ENCODE data around the gene CWC27.

Gene CWC27

DNA sequence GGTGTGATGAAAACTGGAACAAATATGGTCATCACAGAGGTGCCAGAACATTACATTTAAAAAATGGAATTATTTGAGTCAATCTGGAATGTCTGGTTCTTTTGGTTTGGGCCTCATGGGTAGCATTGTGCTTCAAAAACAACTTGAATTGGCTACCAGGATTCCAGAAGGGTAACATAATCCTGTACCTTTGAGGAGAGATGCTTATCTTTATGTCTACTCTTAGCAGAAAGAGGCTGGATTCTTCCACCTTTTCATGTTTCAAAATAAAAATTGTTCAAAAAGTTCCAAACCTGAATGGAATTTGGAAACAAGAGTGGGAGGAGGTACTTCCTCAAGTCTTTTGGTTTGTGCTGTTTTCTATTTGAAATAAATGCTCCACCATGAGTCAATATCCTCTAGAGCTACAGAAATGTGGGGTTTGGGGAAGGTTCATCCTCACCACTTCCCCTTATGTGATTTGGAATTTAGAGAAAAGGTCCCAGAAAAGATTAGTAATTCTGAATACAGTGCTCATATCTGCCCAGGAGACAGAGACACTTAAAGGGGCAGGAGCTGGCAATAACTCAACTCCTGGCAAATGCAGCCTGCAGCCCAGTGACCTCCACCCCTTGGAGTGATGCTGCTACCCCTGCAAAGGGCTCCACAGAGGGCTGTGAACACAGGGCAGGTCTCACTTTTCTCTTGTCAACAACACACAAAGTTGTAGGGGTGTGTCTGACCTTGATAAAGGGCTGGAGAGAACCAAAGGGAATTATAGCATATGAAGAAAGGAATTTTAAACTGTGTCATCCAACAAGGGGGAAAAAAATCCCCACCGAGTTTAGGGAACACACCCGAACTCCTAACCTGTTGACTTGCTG, 272.8 kb downstream of the CWC27 start:
- Histone ChIP-seq H3K4me1 (ENCODE audit: insufficient read depth, low read length) (peaks cover 6% of the 10 kb centered on the region), H3K4me3 (ENCODE audit: low read depth in 1 of 2, low read length in 2 of 2) (no peak overlapping the region), H3K79me2 (ENCODE audit: insufficient read depth, low read length) (no peaks in the 10 kb centered on the region), H3K36me3 (ENCODE audit: insufficient read depth, low read length) (no peaks in the 10 kb centered on the region), H2AFZ (ENCODE audit: low read depth, low read length) (no peak overlapping the region), H3K9ac (ENCODE audit: low read depth, low read length) (no peak overlapping the region), H3K4me2 (ENCODE audit: insufficient read depth, low read length) (no peak overlapping the region), H3K27me3 (ENCODE audit: insufficient read depth, low read length, poor library complexity) (no peaks in the 10 kb centered on the region), H3K27ac (ENCODE audit: low read length) (no peak overlapping the region), H4K20me1 (ENCODE audit: insufficient read depth, low read length) (no peaks in the 10 kb centered on the region), H3K9me3 (ENCODE audit: insufficient read depth, low read length, severe bottlenecking) (no peaks in the 10 kb centered on the region)
- DNase-seq: no peak
- TF ChIP-seq, protein P1, sequence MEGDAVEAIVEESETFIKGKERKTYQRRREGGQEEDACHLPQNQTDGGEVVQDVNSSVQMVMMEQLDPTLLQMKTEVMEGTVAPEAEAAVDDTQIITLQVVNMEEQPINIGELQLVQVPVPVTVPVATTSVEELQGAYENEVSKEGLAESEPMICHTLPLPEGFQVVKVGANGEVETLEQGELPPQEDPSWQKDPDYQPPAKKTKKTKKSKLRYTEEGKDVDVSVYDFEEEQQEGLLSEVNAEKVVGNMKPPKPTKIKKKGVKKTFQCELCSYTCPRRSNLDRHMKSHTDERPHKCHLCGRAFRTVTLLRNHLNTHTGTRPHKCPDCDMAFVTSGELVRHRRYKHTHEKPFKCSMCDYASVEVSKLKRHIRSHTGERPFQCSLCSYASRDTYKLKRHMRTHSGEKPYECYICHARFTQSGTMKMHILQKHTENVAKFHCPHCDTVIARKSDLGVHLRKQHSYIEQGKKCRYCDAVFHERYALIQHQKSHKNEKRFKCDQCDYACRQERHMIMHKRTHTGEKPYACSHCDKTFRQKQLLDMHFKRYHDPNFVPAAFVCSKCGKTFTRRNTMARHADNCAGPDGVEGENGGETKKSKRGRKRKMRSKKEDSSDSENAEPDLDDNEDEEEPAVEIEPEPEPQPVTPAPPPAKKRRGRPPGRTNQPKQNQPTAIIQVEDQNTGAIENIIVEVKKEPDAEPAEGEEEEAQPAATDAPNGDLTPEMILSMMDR (IDR thresholded peaks at IDR 0.05; ENCODE audit: borderline replicate concordance, extremely low read depth, low read length, poor library complexity, severe bottlenecking): no peak
- TF ChIP-seq EZH2 (IDR thresholded peaks at IDR 0.05; ENCODE audit: borderline replicate concordance, low read depth, low read length, severe bottlenecking): no peak
- no peak for ATAC-seq (ENCODE audit: insufficient read depth, low read depth)

DNA sequence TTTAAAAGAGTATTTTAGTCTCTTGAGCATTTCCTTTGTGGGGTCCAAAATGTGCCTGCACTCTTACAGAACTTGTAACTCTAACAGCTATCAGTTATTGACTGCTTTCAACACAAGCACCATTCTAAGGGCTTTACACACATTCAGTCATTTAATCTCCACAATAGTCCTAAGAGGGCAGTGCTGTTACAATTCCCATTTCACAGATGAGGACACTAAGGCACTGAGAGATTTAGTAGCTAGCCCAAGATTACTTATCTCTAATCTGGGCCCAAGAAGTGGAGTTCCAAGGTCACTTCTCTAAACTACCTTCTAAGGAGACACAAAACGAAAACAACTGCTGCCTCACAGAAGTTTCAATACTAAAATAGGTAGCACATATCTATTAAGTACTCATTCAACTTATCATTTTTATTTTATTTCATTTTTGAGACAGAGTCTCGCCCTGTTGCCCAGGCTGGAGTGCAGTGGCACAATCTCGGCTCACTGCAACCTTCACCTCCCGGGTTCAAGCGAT, 275.2 kb downstream of the CWC27 start:
- Histone ChIP-seq H3K9ac (ENCODE audit: low read depth, low read length) (no peak overlapping the region), H3K27ac (ENCODE audit: low read length) (no peak overlapping the region), H2AFZ (ENCODE audit: low read depth, low read length) (no peak overlapping the region), H3K79me2 (ENCODE audit: insufficient read depth, low read length) (no peaks in the 10 kb centered on the region), H3K4me1 (ENCODE audit: insufficient read depth, low read length) (no peaks in the 10 kb centered on the region), H3K4me3 (ENCODE audit: low read depth in 1 of 2, low read length in 2 of 2) (no peak overlapping the region), H3K4me2 (ENCODE audit: insufficient read depth, low read length) (no peak overlapping the region), H3K36me3 (ENCODE audit: insufficient read depth, low read length) (no peaks in the 10 kb centered on the region), H3K9me3 (ENCODE audit: insufficient read depth, low read length, severe bottlenecking) (no peaks in the 10 kb centered on the region), H4K20me1 (ENCODE audit: insufficient read depth, low read length) (no peaks in the 10 kb centered on the region), H3K27me3 (ENCODE audit: insufficient read depth, low read length, poor library complexity) (no peaks in the 10 kb centered on the region)
- DNase-seq (no peak), ATAC-seq (ENCODE audit: insufficient read depth, low read depth) (no peak)
- no peak for TF ChIP-seq EZH2 (IDR thresholded peaks at IDR 0.05; ENCODE audit: borderline replicate concordance, low read depth, low read length, severe bottlenecking)
- TF ChIP-seq, protein P1 (IDR thresholded peaks at IDR 0.05; ENCODE audit: borderline replicate concordance, extremely low read depth, low read length, poor library complexity, severe bottlenecking): no peak

DNA sequence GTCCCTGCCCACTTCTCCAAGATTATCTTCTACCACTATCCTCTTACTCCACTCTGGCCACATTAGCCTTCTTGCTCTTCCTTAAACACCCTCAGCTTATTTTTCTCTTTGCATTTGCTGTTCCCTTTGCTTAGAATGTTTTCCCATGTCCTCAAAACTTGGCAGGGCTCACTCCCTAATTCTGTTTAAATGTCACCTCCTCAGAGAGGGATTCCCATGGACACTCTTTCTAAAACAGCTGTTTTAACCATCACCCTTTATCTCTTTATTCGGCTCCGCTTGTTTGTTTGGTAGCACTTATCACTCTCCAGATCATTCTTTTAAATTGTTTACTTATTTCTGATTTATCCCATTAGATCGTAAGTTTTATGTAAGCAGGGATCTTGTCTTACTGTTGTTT, 278.5 kb downstream of the CWC27 start:
- no peaks in the 10 kb centered on the region for H3K27me3 ChIP-seq (ENCODE audit: insufficient read depth, low read length, poor library complexity)
- H3K36me3 ChIP-seq (ENCODE audit: insufficient read depth, low read length): no peaks in the 10 kb centered on the region
- H3K4me3 ChIP-seq (ENCODE audit: low read depth in 1 of 2, low read length in 2 of 2): no peak overlapping the region
- TF ChIP-seq, protein P1 (IDR thresholded peaks at IDR 0.05; ENCODE audit: borderline replicate concordance, extremely low read depth, low read length, poor library complexity, severe bottlenecking): no peak
- no peak for TF ChIP-seq EZH2 (IDR thresholded peaks at IDR 0.05; ENCODE audit: borderline replicate concordance, low read depth, low read length, severe bottlenecking)
- H2AFZ ChIP-seq (ENCODE audit: low read depth, low read length): no peak overlapping the region
- DNase-seq (no peak), ATAC-seq (ENCODE audit: insufficient read depth, low read depth) (no peak)
- H3K4me2 ChIP-seq (ENCODE audit: insufficient read depth, low read length): no peak overlapping the region
- H3K9me3 ChIP-seq (ENCODE audit: insufficient read depth, low read length, severe bottlenecking): no peaks in the 10 kb centered on the region
- no peak overlapping the region for H3K9ac ChIP-seq (ENCODE audit: low read depth, low read length)
- no peaks in the 10 kb centered on the region for H4K20me1 ChIP-seq (ENCODE audit: insufficient read depth, low read length)
- no peaks in the 10 kb centered on the region for H3K79me2 ChIP-seq (ENCODE audit: insufficient read depth, low read length)
- no peaks in the 10 kb centered on the region for H3K4me1 ChIP-seq (ENCODE audit: insufficient read depth, low read length)
- no peak overlapping the region for H3K27ac ChIP-seq (ENCODE audit: low read length)

All from DND-41 (cell line).